ENCODE results near the gene SYT2.

The SYT2 gene

DNA sequence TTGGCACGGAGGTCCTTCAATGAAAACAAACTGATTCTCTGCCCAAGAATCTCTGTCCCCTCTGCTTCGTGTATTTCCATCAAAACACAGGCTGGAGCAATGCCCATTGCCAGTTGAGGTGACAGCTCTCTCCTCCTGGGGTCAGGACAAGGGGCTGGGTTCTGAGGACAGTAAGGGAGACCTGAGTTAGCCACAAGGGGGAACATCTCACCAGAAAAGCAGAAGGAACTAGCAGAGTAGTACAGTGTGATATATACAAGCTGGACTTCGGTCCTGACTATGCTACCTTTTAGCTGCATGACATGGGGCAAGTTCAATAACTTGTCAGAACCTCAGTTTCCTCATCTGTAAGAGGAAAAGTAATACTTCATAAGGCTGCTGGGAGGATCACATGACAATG lies 50.3 kb downstream of the SYT2 start:
- TF ChIP-seq, protein P1, sequence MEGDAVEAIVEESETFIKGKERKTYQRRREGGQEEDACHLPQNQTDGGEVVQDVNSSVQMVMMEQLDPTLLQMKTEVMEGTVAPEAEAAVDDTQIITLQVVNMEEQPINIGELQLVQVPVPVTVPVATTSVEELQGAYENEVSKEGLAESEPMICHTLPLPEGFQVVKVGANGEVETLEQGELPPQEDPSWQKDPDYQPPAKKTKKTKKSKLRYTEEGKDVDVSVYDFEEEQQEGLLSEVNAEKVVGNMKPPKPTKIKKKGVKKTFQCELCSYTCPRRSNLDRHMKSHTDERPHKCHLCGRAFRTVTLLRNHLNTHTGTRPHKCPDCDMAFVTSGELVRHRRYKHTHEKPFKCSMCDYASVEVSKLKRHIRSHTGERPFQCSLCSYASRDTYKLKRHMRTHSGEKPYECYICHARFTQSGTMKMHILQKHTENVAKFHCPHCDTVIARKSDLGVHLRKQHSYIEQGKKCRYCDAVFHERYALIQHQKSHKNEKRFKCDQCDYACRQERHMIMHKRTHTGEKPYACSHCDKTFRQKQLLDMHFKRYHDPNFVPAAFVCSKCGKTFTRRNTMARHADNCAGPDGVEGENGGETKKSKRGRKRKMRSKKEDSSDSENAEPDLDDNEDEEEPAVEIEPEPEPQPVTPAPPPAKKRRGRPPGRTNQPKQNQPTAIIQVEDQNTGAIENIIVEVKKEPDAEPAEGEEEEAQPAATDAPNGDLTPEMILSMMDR (IDR thresholded peaks at IDR 0.05; ENCODE audit: low read depth, low read length, missing control alignments): no peak
- H3K4me3 ChIP-seq (ENCODE audit: low read depth, low read length): no peak overlapping the region
- DNase-seq (ENCODE audit: low read depth): no peak
- in situ Hi-C loops (cut with HindIII; ENCODE audit: low sequenced_read_pairs): no loop called here

DNA sequence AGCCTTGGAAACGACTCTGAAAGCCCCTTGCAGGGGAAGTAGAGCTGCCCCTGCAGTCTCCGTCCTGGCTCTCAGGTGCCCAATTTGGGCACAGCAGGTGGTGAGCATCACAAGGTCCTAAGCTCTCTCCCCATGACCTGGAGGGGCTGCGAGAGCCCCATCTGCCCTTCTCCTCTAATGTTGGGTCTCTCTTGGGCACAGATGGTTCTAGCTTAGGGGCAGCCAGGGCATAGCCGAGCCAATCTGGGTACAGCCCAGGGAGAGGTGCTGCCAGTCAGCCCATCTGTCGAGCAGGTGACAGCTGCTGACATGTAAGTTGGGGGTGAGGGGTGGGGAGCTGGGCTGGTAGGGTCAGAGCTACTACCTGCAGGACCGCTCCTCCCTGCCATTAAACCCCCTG lies 50.7 kb downstream of the SYT2 start:
- TF ChIP-seq, protein P1 (IDR thresholded peaks at IDR 0.05; ENCODE audit: low read depth, low read length, missing control alignments): no peak
- no peak for DNase-seq (ENCODE audit: low read depth)
- in situ Hi-C loops (cut with HindIII; ENCODE audit: low sequenced_read_pairs): no loop called here
- no peak overlapping the region for H3K4me3 ChIP-seq (ENCODE audit: low read depth, low read length)

DNA sequence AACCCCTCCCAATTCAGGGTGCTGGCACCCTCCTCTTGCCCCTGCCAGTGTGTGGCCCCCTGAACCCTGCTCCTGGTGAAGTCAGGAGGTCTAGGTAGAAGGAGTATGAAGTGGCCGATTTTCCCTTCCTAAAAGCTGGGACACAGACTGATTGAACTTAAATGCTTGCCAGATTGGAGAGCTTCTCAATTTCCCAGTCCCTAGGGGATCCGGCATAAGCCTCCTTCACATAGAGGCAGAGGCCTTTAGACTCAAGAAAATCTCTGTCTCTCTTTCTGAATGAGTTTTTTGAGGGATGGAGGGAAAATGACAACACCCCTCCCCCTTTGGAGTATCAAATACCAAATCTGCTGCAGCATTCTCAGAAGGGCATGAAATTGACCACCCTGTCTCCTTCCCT lies 51.5 kb downstream of the SYT2 start:
- no peak overlapping the region for H3K4me3 ChIP-seq (ENCODE audit: low read depth, low read length)
- TF ChIP-seq, protein P1 (IDR thresholded peaks at IDR 0.05; ENCODE audit: low read depth, low read length, missing control alignments): no peak
- in situ Hi-C loops (cut with HindIII; ENCODE audit: low sequenced_read_pairs): no loop called here
- DNase-seq (ENCODE audit: low read depth): no peak

DNA sequence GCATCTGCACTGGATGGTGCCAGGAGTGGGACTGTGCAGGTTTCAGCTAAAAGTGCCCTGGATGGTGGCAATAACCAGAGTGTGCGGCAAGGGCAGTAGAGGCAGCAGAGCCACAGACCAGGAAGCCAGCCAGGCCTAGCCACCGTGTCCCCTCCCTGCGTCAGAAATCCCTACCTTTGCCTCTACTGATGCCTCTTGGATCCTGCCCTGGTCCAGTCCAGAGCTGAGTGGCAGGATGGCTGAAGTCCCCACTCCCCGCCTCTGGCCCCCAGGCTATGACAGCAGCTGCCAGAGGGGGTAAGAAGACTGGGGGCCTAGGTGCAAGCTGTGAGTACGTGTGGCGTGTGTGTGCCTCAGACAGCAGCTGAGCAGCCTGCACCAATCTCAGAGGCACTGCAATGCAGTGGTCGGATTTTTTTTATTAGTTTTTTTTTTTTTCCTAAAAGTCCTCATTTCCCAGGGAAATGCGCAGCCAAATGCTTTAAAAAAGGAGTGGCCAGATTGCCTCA lies 51.9 kb downstream of the SYT2 start:
- no peak for DNase-seq (ENCODE audit: low read depth)
- in situ Hi-C loops (cut with HindIII; ENCODE audit: low sequenced_read_pairs): no loop called here
- no peak overlapping the region for H3K4me3 ChIP-seq (ENCODE audit: low read depth, low read length)
- TF ChIP-seq, protein P1 (IDR thresholded peaks at IDR 0.05; ENCODE audit: low read depth, low read length, missing control alignments): no peak

DNA sequence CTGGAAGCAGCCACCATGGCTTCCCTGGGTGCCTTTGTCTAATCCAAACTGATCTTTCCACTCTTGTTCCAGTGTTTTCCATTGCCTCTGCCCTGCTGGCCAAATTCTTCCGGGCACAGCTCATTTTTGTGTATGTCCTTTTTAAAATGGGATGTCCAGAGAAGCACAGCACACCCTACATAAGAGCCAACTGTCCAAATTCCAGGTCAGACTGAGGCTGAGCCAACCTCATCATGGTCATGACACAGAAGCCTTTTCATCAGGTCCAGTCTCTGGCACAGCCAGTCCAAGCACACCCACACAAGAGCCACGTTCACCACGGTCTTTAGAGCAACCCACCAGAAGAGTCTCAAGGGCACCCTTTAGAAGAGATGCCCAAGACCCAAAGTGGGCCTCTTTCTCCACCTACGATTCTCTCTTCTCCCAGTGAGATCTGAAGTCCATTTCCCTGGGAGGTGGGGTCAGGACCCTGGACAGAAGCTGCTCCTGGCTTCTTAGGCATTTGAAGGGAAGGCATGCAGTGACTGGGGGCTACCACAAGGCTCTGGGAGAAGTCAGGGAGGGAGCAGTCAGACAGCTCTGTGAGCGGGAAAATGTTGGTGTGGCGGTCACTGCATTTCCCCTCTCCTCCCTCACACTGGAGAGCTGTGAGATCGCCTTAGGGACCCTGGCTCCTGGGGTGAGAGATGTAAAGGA lies 53.2 kb downstream of the SYT2 start:
- no peak overlapping the region for H3K4me3 ChIP-seq (ENCODE audit: low read depth, low read length)
- TF ChIP-seq, protein P1 (IDR thresholded peaks at IDR 0.05; ENCODE audit: low read depth, low read length, missing control alignments): peak; percentile 45
- no peak for DNase-seq (ENCODE audit: low read depth)
- in situ Hi-C loops (cut with HindIII; ENCODE audit: low sequenced_read_pairs): no loop called here

DNA sequence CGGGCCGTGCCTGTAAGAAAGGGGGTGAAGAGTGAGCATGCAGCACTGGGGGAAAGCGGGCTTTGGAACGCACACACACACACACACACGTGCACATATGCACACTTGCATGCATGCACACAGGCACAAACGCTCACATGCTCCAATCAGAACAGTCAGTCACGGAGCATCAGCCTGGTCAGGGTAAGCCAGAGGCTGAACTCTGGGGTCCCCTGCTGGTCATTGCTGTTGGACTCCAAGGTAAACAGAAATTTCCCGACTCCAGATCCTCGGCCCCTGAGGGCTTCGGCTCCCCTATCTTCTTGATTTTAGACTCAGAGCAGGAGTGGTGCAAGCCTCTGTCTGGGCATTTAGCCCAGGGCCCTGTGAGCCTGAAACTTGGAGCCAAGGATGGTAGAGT lies 54.2 kb downstream of the SYT2 start:
- DNase-seq (ENCODE audit: low read depth): no peak

More for the DNA sequence above, 54.2 kb downstream of the SYT2 start:
- no peak overlapping the region for H3K4me3 ChIP-seq (ENCODE audit: low read depth, low read length)
- in situ Hi-C loops (cut with HindIII; ENCODE audit: low sequenced_read_pairs): no loop called here
- TF ChIP-seq, protein P1 (IDR thresholded peaks at IDR 0.05; ENCODE audit: low read depth, low read length, missing control alignments): peak; percentile 38
